Measurements from ENCODE around the gene EVX2.
A peak's percentile ranks its signal among the peaks of the same experiment; 100 is the strongest.

Gene EVX2

GRCh38 chr2:176083796-176084261, at the start of gene EVX2:
Gene EVX2, minus strand, starts transcription at chr2:176083962. Its CDS starts 186 bp downstream, at chr2:176083776.
- no peak for DNase-seq

DNA sequence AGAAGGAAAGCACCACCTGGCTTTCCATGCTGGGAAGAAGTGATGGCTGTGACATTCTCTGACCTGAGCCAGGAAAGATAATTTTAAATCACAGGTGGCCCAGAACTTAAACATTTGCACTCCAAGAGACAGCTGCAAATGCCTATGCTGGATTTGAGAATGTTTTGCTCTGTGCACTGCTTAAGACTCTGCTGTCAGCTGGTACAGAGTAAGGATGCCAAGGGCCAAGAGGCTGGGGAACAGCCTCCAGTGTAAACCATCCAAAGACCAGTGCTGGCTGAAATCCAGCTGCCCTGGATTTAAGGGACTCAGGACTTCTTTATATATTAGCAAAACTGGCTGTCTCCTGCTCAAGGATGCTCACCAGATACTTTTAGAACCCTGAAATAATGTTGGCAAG, 49.6 kb upstream of the EVX2 start:
- DNase-seq = no peak

GRCh38 chr2:176132205-176133171, 48.7 kb upstream of the EVX2 start:
- peak; percentile 82 for DNase-seq

- DNase-seq = no peak
These were observed 48.0 kb upstream of the EVX2 start for GRCh38 chr2:176131848-176132158.

- DNase-seq = no peak
These were observed 47.4 kb upstream of the EVX2 start for GRCh38 chr2:176130957-176131847.

GRCh38 chr2:176130147-176130956, 46.6 kb upstream of the EVX2 start:
- DNase-seq = peak; percentile 31

- no peak for DNase-seq
These were observed 46.0 kb upstream of the EVX2 start for GRCh38 chr2:176129813-176130146.

DNA sequence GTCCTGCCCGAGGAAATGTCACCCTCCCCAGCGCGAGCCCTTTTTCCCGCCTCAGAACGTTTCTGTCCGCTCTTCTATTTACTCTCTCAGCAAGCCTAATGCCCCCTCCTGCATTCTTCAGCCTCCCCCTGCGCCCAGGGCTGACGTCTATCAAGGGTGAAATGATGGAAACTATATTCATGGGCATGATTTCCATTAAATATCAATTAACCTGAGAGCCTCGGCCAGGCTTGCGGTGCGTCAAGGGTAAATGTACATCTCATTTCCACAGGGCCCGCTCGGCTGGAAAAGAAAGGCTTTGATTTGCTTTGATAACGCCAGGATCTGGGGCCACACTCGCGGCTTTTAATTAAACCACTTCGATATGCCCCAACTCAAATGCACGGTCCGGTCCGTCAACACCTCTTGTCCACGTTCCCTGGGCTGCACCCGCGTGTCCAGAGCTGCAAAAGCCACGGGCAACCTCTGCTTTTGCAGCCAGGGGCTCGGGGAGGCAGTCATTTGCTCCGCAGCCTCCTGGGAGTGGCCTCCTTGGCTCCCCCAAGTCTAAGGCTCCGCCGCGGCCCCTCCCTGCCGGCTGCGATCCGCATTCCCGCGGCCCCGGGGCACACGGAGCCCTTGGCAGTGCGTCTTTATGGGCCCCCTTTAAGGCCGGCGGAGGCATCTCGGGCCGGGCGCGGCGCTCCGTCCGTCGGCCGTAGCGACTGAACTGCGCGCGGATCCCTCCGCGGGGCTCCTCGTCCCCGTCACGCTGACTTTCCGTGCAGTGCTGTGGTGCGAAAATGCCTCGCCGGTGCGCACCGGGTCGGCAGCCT, 45.4 kb upstream of the EVX2 start, which contains the start of gene HOXD8:
Gene HOXD8 (plus strand): TSS at position 724 of the 815 bp plus-strand sequence. CDS start 662 bp downstream, outside the sequence.
- peak; percentile 79 for DNase-seq

- peak; percentile 79 for DNase-seq
These were observed 44.6 kb upstream of the EVX2 start for GRCh38 chr2:176128172-176128981.

GRCh38 chr2:176127774-176128072, 44.0 kb upstream of the EVX2 start:
- DNase-seq = no peak

DNA sequence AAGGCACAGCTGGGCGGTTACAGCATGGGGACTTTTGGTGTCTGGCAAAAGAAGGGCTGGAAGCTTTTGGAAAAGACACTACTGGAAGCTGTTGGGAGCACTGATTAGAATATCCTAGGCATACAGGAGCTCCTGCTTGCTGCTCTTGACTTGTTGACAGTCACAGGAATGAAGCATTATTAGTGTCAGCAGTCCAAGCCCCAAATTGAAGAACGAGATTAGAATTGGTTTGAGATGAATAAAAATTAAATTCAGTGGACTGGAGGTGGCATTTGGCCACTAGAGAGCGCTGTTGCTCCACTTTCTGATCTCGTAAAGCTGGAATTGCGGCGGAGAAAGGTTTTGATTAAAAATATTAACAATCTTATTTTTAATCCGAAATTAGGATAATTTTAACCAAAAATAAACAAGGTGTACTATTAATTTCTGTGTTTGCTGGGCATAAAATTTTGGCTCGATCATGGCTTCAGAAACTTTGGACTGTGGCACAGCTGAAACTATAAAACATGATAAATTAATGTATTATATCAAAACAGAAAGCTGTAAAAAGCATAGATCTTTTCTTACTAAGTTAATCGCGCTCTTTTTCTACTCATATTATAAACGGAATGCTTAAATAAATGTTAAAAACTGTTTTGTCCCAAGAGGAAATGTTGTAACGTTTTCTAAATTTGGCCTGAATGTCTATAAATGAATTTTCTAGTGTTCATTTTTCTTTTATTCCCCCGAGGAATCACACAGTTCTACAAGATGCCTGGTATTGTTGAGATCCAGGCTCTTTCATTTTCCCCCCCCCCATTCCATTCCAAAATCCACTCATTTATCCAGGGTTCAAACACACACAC, 43.4 kb upstream of the EVX2 start:
- DNase-seq = peak; percentile 65

GRCh38 chr2:176125772-176126054, 42.0 kb upstream of the EVX2 start:
- no peak for DNase-seq

DNA sequence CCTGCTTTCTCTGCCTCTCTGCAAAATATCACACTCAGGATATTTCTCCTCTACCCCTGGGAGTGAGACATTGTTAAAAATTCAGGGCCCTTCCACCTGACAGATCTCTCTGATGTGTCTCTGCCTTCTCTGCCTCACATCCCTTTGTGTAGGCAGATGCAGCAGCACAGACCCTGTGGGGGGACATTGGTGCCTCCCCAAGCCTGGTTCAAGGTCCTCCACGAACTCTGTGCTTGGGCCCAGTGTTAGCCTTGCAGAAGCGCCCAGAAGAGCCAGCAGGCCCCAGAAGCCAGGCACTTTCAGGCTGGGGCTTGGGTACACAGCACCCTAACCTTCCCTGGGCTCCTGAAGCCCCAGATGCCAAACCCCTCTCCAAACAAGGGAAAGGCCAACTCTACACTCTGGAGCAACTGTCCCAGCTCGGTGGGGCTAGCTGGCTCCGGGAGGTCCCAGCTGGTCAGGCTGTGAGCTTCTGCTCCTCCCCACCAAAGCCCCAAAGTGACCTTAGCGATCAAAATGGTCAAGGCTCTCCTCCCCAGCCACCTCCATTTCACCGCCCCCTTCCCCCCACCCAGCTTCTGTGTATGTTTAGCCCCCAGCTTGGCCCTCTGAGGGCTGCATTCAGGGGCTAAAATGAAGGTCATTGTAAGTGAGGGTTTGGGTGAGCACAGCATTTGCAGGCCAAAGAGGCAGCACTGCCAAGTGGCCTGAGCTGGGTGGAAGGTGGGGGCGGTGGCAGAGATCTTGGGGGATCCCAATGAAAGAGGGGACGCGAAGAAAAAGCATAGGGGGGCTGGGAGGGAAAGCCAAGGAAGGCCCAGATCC, 41.4 kb upstream of the EVX2 start:
- no peak for DNase-seq

DNA sequence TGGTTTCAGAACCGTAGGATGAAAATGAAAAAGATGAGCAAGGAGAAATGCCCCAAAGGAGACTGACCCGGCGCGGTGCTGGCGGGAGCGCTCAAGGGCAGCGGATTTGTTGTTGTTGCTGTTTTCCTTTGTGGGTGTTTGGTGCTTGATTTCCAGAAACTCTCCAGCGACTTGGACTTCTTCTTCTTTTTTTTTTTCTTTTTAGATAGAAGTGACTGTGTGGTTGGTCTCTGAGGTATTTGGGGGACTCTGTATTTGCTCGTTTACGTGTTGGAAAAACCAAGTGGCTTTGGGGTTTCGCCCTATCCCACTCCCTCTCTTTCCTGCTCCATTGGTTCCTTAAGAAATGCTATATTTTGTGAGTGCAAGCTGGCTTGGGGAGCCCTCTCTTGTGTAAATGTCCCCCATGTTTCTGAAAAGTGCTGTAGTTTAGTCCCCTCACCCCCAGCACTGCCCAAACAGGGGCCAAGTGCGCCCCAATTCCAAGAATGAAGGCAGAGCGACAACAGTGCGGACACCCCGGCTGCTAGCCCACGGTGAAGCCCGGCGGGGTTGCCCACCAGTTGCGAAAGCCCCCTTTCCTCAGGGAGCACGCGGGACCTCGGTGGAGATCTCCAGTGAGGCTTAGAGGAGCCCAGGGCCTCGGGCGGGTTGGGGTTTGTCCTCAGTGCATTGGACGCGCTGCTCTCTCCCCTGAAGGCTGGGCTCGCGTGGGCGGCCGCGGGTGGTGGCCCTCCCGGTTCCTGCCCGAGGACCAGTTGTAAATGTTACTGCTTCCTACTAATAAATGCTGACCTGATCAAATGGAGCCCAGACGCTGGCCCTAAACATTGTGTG, 40.6 kb upstream of the EVX2 start:
- DNase-seq = no peak

- no peak for DNase-seq
These were observed 39.8 kb upstream of the EVX2 start for GRCh38 chr2:176123411-176124109.

DNA sequence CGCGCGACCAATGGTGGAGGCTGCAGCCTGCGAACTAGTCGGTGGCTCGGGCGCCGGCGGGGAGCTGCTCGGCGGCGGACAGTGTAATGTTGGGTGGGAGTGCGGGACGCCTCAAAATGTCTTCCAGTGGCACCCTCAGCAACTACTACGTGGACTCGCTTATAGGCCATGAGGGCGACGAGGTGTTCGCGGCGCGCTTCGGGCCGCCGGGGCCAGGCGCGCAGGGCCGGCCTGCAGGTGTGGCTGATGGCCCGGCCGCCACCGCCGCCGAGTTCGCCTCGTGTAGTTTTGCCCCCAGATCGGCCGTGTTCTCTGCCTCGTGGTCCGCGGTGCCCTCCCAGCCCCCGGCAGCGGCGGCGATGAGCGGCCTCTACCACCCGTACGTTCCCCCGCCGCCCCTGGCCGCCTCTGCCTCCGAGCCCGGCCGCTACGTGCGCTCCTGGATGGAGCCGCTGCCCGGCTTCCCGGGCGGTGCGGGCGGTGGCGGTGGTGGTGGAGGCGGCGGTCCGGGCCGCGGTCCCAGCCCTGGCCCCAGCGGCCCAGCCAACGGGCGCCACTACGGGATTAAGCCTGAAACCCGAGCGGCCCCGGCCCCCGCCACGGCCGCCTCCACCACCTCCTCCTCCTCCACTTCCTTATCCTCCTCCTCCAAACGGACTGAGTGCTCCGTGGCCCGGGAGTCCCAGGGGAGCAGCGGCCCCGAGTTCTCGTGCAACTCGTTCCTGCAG, 39.1 kb upstream of the EVX2 start, which contains the start of gene HOXD9:
Gene HOXD9 (plus strand): TSS at position 37 of the 728 bp plus-strand sequence. CDS start 50 bp downstream, at position 87.
- no peak for DNase-seq
